ENCODE data around the gene FAM13B.
"Not testable (repeated sequence)": the region's sequence is repeated elsewhere in the genome, so short reads cannot be mapped to it uniquely, and the experiment has no call there.

Gene FAM13B

GRCh38 chr5:138032572-138033385, at the start of gene FAM13B:
TSS of gene FAM13B (minus strand) at chr5:138033079. CDS start at chr5:138019111, 13,968 bp downstream.
- peak; percentile 4 for DNase-seq

GRCh38 chr5:138082033-138082432, 49.2 kb upstream of the FAM13B start:
- DNase-seq = no peak

DNA sequence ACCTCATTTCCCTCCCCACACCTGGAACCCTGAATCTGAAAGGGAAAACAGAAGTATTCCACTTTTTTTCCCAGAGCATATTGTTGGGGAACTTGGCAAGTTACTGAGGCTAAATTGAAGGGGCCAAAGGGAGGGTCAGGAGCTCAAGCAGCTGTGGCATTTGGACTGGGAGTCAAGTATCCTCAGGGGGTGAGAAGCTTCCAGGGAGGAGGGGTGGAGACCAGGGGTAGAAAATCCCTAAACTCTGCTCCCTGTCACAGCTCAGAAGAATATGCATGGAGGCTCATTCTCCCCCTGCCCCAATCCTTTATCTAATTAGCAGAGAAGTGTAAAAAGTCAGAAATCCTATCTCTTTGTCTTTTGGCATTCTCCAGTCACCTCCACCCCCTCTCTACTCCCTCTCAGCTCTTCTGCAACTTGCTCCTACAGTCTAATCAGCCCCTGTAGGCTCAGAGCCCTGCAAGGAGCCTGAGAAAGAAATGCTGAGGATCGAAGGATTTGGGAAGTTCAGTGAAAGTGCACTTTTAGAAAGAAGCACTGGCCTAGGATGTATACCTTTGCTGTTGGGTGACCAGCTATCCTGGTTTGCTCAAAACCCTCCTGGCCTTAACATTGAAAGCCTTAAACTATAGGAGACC, 45.2 kb upstream of the FAM13B start:
- DNase-seq = no peak

DNA sequence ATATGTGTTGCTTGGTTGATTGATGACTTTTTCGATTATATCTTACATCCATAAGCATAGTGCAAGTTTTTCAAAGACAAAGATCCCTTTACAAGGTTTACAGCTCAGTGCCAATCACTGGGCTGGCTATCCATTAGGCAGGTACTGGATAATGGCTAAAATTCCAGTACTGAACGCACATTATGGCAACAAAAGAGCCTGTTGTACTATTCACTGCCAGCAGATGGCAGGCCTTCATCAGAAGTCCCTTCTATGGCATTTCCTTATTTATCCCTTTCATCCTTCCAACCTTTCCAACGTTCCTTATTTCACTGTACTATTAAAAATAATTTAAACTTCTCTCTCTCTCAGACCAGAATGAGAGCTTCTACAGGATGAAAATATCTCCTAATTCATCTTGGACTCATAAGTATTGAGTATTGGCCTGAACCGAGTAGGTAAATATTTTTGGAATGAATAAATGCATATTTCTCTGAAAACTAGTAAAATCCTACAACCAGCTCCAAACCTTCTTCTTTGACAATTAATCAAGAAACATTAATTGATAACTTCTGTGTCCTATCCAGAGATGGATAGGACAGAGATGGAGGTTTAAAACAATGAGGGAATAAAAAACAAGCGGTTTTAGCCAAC, 44.3 kb upstream of the FAM13B start:
- DNase-seq = no peak

DNA sequence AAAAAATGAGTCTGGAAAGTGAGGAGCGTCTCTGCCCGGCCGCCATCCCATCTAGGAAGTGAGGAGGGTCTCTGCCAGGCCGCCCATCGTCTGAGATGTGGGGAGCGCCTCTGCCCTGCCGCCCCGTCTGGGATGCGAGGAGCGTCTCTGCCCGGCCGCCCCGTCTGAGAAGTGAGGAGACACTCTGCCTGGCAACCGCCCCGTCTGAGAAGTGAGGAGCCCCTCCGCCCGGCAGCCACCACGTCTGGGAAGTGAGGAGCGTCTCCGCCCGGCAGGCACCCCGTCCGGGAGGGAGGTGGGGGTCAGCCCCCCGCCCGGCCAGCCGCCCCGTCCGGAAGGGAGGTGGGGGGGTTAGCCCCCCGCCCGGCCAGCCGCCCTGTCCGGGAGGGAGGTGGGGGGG, 37.1 kb upstream of the FAM13B start:
- DNase-seq = not testable (repeated sequence)

- DNase-seq = no peak
These were observed 36.1 kb upstream of the FAM13B start for GRCh38 chr5:138068742-138069600.

DNA sequence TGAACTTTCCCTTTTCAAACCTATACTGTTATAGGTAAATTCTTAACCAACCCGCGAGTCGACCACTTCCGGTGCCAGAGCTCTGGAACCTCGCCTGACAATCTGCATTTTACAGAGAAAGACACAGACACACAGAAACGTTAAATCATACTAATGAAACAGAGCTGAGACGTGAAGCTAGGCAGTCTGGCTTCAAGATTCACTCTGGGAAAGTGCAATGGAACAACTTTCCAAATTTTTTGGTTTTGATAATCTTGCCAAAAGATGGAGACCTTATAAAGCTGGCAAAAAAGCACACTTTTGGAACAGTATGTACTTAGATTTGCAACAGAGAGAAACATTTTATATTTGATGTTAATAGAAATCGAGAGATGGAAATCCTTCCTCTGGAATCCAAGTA, 35.1 kb upstream of the FAM13B start:
- no peak for DNase-seq

- DNase-seq = no peak
These were observed 32.2 kb upstream of the FAM13B start for GRCh38 chr5:138065102-138065501.

- no peak for DNase-seq
These were observed 31.6 kb upstream of the FAM13B start for GRCh38 chr5:138064526-138064925.

- no peak for DNase-seq
These were observed 22.1 kb upstream of the FAM13B start for GRCh38 chr5:138054847-138055558.

DNA sequence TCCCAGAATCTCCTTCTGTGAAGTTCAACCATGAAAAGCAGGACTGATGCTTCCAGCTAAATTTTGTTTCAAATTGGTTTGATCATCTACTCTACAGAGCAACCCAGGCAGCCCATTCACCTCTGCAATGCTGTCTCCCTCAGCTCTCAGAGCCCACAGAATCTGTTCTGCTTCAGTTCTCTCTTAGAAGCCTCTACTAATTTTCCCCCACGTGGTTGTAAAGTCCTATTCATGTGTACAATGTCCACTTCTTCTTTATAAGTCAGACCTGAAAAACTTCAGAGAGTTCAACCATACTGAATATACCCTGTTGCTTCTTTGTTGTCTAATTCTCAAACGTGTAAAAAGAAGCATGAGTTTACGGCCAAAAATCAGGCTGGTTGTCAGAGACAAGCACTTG, 21.3 kb upstream of the FAM13B start:
- DNase-seq = no peak

- DNase-seq = no peak
These were observed 20.7 kb upstream of the FAM13B start for GRCh38 chr5:138053554-138053953.

DNA sequence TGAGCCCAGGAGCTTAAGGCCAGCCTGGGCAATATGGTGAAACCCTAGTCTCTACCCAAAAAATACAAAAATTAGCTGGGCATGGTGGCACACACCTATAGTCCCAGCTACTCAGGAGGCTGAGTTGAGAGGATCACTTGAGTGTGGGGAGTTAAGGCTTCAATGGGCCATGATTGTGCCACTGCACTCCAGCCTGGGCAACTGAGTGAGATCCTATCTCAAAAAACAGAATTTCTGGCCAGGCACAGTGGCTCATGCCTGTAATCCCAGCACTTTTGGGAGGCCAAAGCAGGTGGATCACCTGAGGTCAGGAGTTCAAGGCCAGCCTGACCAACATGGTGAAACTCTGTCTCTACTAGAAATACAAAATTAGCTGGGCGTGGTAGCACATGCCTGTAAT, 19.8 kb upstream of the FAM13B start:
- not testable (repeated sequence) for DNase-seq

DNA sequence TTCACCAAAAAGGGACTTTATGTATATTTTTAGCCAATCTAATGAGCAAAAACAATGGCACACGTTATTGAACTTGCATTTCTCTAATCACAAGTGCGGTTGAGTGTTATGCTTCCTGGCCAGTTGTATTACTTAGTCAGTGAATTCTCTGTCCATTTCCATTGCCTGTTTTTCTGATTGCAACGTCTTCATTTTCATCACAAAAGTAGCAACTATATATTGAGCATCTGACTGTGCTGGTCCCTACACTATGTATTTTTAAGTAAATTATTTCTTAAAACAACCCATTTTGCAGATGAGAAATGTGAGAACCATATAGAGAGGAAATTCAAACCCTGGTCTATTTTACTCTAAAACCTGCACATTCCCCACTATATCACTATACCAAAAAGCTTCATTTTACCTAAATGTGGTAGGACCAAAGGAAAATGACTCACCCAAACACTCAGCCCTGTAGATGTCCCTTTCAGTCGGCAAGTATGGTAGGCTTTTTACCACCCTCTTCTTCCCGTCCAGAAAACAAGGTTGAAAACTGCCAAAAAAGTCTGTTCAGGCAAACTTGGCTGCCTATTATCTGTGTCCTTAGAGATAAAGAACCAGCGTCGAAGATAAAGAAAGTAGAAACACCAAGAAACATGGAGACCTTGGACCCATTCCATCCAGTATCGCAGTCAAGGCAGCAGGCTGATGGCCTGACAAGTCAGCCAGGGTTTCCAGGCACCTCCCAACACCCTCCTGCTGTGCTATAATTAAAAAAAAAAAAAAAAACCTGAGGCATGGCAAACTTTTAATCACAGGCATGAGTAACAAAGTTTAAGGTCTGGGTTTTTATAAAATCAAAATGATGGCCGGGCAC, 18.8 kb upstream of the FAM13B start:
- DNase-seq = no peak

DNA sequence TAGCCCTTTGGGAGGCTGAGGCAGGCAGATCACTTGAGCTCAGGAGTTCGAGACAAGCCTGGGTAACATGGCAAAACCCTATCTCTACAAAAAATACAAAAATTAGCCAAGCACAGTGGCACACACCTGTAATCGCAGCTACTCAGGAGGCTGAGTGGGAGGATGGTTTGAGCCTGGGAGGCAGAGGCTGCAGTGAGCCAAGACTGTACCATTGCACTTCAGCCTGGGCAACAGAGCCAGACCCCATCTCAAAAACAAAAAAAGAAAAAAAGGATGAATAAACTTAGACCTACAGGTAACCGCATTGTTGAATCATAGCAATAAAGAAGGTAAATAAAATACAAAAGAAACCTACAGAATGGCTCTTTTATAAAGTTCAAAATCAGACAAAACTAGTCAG, 12.4 kb upstream of the FAM13B start:
- DNase-seq = not testable (repeated sequence)

GRCh38 chr5:138038826-138039225, 5.9 kb upstream of the FAM13B start:
- no peak for DNase-seq

DNA sequence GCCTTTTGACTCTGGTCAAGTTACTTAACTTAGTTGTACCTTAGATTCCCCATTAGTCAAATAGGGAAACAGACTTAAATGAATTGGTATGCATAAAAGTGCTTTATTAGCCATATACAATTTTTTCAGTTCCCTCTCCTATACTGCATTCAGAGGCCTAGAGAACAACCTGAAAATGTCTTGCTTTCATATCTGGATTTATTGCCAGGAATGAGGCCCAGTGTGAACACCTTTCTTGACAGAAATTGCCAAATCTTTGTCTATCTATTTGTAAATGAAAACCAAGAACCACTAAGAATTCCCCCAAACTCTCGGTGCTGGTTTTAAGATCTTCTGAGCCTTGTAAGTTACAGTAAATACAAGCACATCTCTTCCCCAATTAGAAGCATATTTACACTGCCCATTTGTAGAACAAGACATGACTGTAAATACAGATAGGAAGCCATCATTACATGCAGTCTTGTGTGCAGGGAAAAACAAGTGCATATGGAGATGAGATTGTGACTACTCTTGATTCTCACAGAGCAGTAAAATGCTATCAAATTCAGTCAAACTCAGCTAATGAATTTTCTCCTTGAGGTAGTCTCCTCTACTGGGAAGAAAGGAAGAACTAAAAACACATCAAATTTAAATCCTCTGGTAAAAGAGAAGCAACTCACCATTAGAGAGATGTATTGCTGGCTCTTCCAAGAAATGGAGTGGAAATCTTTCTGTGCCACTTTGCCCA, 5.2 kb upstream of the FAM13B start:
- no peak for DNase-seq

DNA sequence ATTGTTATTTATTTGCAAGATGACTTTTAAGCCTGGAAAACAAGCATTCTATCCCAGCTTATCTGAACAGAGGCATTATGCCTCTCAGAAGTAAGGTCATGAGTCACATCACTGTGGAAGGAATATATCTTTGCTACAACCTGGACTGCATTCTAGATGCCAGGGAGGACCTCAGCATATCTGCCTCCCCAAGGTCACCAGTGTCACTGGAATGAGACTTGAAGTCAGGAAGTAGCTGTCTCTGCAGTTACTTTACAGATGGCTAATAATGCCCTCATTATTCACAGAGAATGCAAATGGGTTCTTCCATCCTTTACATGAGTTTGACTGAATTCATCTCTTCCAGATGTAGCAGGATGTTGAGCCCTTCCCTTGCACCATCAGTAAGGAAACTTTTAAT, 4.4 kb upstream of the FAM13B start:
- DNase-seq = no peak

DNA sequence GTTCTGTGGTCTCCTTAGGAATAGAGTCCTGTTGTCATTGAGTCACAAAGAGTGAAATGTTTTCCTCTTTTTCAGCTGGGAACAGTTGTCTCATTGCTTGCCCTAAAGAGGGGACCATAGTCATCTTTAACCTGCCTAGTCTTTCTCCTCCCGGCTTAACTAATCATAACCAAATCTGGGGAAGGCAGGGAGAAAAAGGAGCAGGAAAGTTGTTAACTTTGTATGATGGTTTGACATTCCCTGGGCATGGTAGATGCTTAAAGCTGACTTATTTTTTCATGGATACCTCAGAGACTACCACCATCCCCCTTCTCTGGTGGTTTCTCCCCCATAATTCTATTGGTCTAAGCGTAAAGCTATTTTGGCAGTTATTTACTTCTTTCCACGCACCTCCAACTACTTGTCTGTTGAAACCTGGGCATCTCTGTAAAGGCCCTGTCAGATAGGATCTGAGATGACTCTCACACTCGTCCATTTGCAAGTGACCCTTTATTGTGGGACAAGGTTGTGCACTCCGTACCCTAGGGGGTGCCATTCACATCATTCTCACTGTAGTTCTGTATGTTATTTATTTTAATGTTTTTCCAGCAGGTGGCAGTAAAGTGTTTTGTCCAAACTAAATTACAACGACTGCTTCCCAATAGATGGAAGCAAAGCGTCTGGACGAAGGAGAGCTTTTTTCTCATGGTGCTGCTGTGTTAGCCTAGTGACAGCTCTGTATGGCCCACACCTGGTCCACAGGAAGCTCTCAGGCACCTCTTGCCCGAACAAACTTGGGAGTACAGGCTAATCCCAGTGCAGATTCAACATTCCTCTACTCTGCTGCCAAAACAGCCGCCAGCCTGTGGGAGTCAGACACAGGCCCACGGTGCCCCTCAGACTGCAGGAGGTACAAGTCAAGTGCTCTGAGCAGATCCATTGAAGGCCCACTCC, 3.0 kb upstream of the FAM13B start:
- peak; percentile 57 for DNase-seq

- DNase-seq = no peak
These were observed 1.0 kb upstream of the FAM13B start for GRCh38 chr5:138033907-138034306.
